Cardiac muscle cell (in vitro differentiated cells and primary cell): Measurements from ENCODE around the gene PDF. TPM values are rescaled to one million over a fixed set of nuclear protein-coding genes. Genes with fewer than 3 reads are reported as not detected.

ENCODE experiments used
- DNase-seq, 2 donors: peaks; one replicate each; pipeline versions ENCODE4 v3.0.0 to v3.0.0-alpha.2; 2010 to 2017; ENCODE audit warnings: low read depth in 1 of 2, low spot score in 1 of 2
- H3K27ac ChIP-seq: fragments of 200-600 bp; sonication (generic); 2 replicates; pipeline ENCODE4 v1.5.1; 2016
- H3K27me3 ChIP-seq: fragments of 200-600 bp; sonication (generic); 2 replicates; pipeline ENCODE4 v1.6.0; 2016; ENCODE audit warnings: control low read depth
- H3K36me3 ChIP-seq: fragments of 200-600 bp; sonication (generic); 2 replicates; pipeline ENCODE4 v1.5.1; 2016; ENCODE audit warnings: control low read depth
- H3K4me1 ChIP-seq: fragments of 200-600 bp; sonication (generic); 2 replicates; pipeline ENCODE4 v1.8.1; 2017; ENCODE audit warnings: low read depth, mild to moderate bottlenecking, mixed run types
- H3K4me3 ChIP-seq: fragments of 200-600 bp; sonication (generic); 2 replicates; pipeline ENCODE4 v1.5.1; 2016; ENCODE audit warnings: mild to moderate bottlenecking
- H3K9me3 ChIP-seq: fragments of 200-600 bp; sonication (generic); 2 replicates; pipeline ENCODE4 v1.5.1; 2017; ENCODE audit warnings: low read depth, mild to moderate bottlenecking, control low read depth
- CTCF ChIP-seq: IDR thresholded peaks from 2 replicates; pipeline ENCODE4 v1.5.1; 2012; ENCODE audit warnings: low read depth, mild to moderate bottlenecking, low read length
- polyA plus RNA-seq: library from polyadenylated mRNA; unstranded; fragments of >200 nt; fragmentation: Nextera tagmentation; extraction: Ambion mirVana; gene quantifications from 2 replicates; pipeline ENCODE4 v1.2.1, GENCODE V29; 2016
- total RNA-seq: library from RNA; depleted of rRNA; stranded (reverse); fragments of >200 nt; gene quantifications from 2 replicates; pipeline ENCODE4 v1.2.3, GENCODE V29; 2016

Gene PDF
- total and polyA plus RNA-seq, 2 experiments from 2014 or later = 12.0 to 16.1 TPM

- no peak for DNase-seq
- H3K9me3 ChIP-seq = no peaks in the 10 kb centered on the region
- no peak overlapping the region for H3K4me3 ChIP-seq
- peaks cover 61% of the 10 kb centered on the region for H3K36me3 ChIP-seq
- H3K27ac ChIP-seq = no peak overlapping the region
- no peak for TF ChIP-seq CTCF
- no peaks in the 10 kb centered on the region for H3K4me1 ChIP-seq
- no peaks in the 10 kb centered on the region for H3K27me3 ChIP-seq
These were observed 11.5 kb downstream of the PDF start for GRCh38 chr16:69318911-69319289.

- Histone ChIP-seq H3K4me3 (no peak overlapping the region), H3K36me3 (peaks cover 58% of the 10 kb centered on the region), H3K27me3 (no peaks in the 10 kb centered on the region), H3K4me1 (no peaks in the 10 kb centered on the region), H3K27ac (no peak overlapping the region), H3K9me3 (no peaks in the 10 kb centered on the region)
- no peak for TF ChIP-seq CTCF
- no peak for DNase-seq
These were observed 12.0 kb downstream of the PDF start for GRCh38 chr16:69318177-69318910.

- no peak for TF ChIP-seq CTCF
- Histone ChIP-seq H3K36me3 (peaks cover 44% of the 10 kb centered on the region), H3K4me1 (peaks cover 4% of the 10 kb centered on the region), H3K27ac (no peak overlapping the region), H3K27me3 (no peaks in the 10 kb centered on the region), H3K9me3 (no peaks in the 10 kb centered on the region), H3K4me3 (no peak overlapping the region)
- no peak for DNase-seq
These were observed 13.8 kb downstream of the PDF start for GRCh38 chr16:69316595-69317034.

- H3K4me3 ChIP-seq = no peak overlapping the region
- peaks cover 35% of the 10 kb centered on the region for H3K36me3 ChIP-seq
- H3K9me3 ChIP-seq = no peaks in the 10 kb centered on the region
- TF ChIP-seq CTCF = no peak
- peaks cover 4% of the 10 kb centered on the region for H3K4me1 ChIP-seq
- no peaks in the 10 kb centered on the region for H3K27me3 ChIP-seq
- H3K27ac ChIP-seq = no peak overlapping the region
- no peak for DNase-seq
These were observed 14.7 kb downstream of the PDF start for GRCh38 chr16:69315486-69316311.

GRCh38 chr16:69314534-69314933 lies 15.9 kb downstream of the PDF start:
- Histone ChIP-seq H3K4me1 (peaks cover 4% of the 10 kb centered on the region), H3K27ac (no peak overlapping the region), H3K4me3 (no peak overlapping the region), H3K36me3 (peaks cover 24% of the 10 kb centered on the region), H3K9me3 (no peaks in the 10 kb centered on the region), H3K27me3 (no peaks in the 10 kb centered on the region)
- DNase-seq = no peak
- no peak for TF ChIP-seq CTCF
